Right cardiac atrium (tissue), 5 donors: ENCODE results near the gene NGB. TPM values are rescaled to one million over a fixed set of nuclear protein-coding genes. Genes with fewer than 3 reads are reported as not detected.
"Not testable (repeated sequence)": the region's sequence is repeated elsewhere in the genome, so short reads cannot be mapped to it uniquely, and the experiment has no call there.

Source experiments
- ATAC-seq, 2 donors: fragments of 200-7000 bp; cut with Tn5 transposase; one replicate each; pipeline versions ENCODE4 v1.8.0 to v1.9.1; 2020; ENCODE audit warnings: moderate library complexity in 2 of 2, mild to moderate bottlenecking in 1 of 2
- DNase-seq, 3 donors: peaks; one replicate each; pipeline ENCODE4 v3.0.0-alpha.2; 2020
- H3K27ac ChIP-seq: one replicate; pipeline ENCODE4 v1.5.1; 2013; ENCODE audit warnings: mild to moderate bottlenecking, low read length, control low read depth, moderate library complexity
- H3K27me3 ChIP-seq: one replicate; pipeline ENCODE4 v1.6.1; 2013; ENCODE audit not compliant: control insufficient read depth, insufficient read depth
- H3K4me1 ChIP-seq: one replicate; pipeline ENCODE4 v1.6.1; 2013; ENCODE audit warnings: low read length; ENCODE audit not compliant: control insufficient read depth, insufficient read depth
- H3K4me3 ChIP-seq: one replicate; pipeline ENCODE4 v1.5.1; 2013; ENCODE audit warnings: low read length, control low read depth
- H3K9me3 ChIP-seq: one replicate; pipeline ENCODE4 v1.6.1; 2013; ENCODE audit warnings: low read length; ENCODE audit not compliant: control insufficient read depth
- WGBS: extraction: QIAGEN DNeasy Blood & Tissue Kit; methylation state at CpG from one replicate; pipeline ENCODE4 v1.1.7; 2013; 5-methylcytosine and 5-hydroxymethylcytosine counted together
- intact Hi-C, 4 donors: fragments of 100-400 bp; cut with DNase I; formaldehyde crosslinking; loops; one replicate each; pipeline versions ENCODE4 v1.11.0 to v1.14.0; 2022 to 2023
- polyA plus RNA-seq: library from polyadenylated mRNA; stranded (reverse); fragments of 200-250 nt; gene quantifications from one replicate; pipeline ENCODE4 v1.2.3, GENCODE V29; 2013
- total RNA-seq, 4 donors: library from RNA; stranded (reverse); fragmentation: NEBNext Ultra II Directional; extraction: Animal tissue kit (Norgen Biotek cat#: 25700); gene quantifications; one replicate each; pipeline ENCODE4 v1.2.1, GENCODE V29; 2021
- donor health status: healthy with polysubstance abuse.
- donor health status: DM: no; HTN: yes; CAD: no.
- donor health status: DM: no; HTN: no; CAD: no.
- donor health status: DM: no; HTN: yes; CAD: no; lungs with severe emphysema.
- donor health status: DM: yes; HTN: yes; CAD: no.

The NGB gene
- total and polyA plus RNA-seq, 5 donors: not detected

DNA sequence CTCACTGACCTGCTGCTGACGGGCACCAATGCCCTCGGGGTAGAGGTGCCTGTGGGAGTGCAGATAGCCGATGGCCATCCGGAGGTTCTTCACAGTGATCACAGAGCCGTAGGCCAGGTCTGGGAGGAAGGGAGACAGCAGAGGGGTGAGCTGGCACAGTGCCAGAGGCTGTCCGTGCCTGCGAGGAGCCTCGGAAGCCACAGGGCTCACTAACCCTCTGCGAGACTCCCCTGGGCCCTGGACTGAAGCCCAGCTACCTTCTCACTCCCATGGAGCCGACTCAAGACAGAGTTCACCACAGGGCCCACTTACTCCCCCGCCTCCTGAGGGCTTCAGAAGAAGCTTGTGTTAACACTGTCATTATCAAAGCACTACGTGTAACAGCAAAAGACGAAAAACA lies 25.1 kb upstream of the NGB start:
- Histone ChIP-seq H3K4me1 (no peaks in the 10 kb centered on the region), H3K4me3 (no peak overlapping the region), H3K27ac (no peak overlapping the region), H3K9me3 (no peaks in the 10 kb centered on the region), H3K27me3 (no peaks in the 10 kb centered on the region)
- DNase-seq (no peak), ATAC-seq (no peak)
- WGBS: 66% methylated on average over 13 of the region's 13 CpGs
- intact Hi-C loops: no loop called here

DNA sequence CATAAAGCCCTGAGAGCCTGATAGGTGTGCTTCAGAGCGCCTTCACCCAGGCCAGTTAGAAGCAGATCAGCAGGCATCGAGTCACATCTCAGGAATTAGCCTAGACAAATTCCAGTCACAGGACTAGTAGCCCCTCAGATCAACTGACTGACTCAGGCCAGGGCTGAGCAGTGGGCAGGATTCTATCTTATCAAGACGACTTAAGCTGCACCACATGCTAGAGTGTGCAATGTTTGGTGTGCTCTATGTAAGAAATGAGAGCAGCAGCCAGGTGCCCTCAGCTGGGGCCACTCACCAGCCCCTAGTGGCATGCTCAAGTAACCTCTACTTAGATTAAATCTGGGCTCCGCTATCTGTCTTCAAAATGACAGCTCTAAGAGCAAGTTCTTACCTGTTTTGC lies 19.7 kb upstream of the NGB start:
- 82% methylated on average over 4 of the region's 4 CpGs for WGBS
- Histone ChIP-seq H3K4me3 (no peak overlapping the region), H3K27me3 (no peaks in the 10 kb centered on the region), H3K27ac (no peak overlapping the region), H3K4me1 (no peaks in the 10 kb centered on the region), H3K9me3 (no peaks in the 10 kb centered on the region)
- ATAC-seq (no peak), DNase-seq (no peak)
- intact Hi-C loops: no loop called here

DNA sequence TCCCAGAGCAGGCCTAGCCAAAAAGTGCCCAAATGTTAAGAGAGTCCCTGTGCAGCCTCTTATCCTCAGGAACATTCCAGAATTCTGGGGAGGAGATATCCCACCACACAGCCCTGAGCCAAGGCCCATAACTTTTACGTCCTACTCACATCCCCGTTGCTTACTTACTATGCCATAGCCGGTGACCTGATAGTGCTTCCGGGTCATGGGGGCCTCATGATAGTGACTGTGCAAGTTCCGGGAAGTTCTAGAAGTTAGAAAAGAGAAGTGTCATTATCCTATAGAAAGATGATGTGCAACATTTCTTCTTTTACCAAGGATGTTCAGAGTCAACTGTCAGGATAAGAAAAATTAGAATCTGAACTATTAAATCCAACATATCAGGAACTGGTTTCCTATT lies 15.6 kb upstream of the NGB start:
- no peak for DNase-seq
- WGBS: 87% methylated on average over 5 of the region's 5 CpGs
- no peaks in the 10 kb centered on the region for H3K4me1 ChIP-seq
- H3K27ac ChIP-seq: no peak overlapping the region
- no peaks in the 10 kb centered on the region for H3K27me3 ChIP-seq
- no peaks in the 10 kb centered on the region for H3K9me3 ChIP-seq
- no peak overlapping the region for H3K4me3 ChIP-seq
- no peak for ATAC-seq
- intact Hi-C loops: no loop called here

GRCh38 chr14:77284466-77284865 lies 13.5 kb upstream of the NGB start:
- Histone ChIP-seq H3K4me3 (no peak overlapping the region), H3K27ac (no peak overlapping the region), H3K9me3 (no peaks in the 10 kb centered on the region), H3K27me3 (no peaks in the 10 kb centered on the region), H3K4me1 (no peaks in the 10 kb centered on the region)
- ATAC-seq: no peak
- WGBS: 96% methylated on average over 5 of the region's 5 CpGs
- DNase-seq: no peak
- intact Hi-C loops: no loop called here

- Histone ChIP-seq H3K27me3 (no peaks in the 10 kb centered on the region), H3K27ac (no peak overlapping the region), H3K9me3 (no peaks in the 10 kb centered on the region), H3K4me3 (no peak overlapping the region), H3K4me1 (no peaks in the 10 kb centered on the region)
- ATAC-seq (no peak), DNase-seq (no peak)
- 87% methylated on average over 4 of the region's 4 CpGs for WGBS
- intact Hi-C loops: no loop called here
Observed at GRCh38 chr14:77284066-77284465, 13.1 kb upstream of the NGB start.

- ATAC-seq (no peak), DNase-seq (no peak)
- Histone ChIP-seq H3K27me3 (no peaks in the 10 kb centered on the region), H3K27ac (no peak overlapping the region), H3K4me1 (no peaks in the 10 kb centered on the region), H3K9me3 (no peaks in the 10 kb centered on the region), H3K4me3 (no peak overlapping the region)
- intact Hi-C loops: no loop called here
- 87% methylated on average over 6 of the region's 6 CpGs for WGBS
Observed at GRCh38 chr14:77281852-77282410, 10.9 kb upstream of the NGB start.

DNA sequence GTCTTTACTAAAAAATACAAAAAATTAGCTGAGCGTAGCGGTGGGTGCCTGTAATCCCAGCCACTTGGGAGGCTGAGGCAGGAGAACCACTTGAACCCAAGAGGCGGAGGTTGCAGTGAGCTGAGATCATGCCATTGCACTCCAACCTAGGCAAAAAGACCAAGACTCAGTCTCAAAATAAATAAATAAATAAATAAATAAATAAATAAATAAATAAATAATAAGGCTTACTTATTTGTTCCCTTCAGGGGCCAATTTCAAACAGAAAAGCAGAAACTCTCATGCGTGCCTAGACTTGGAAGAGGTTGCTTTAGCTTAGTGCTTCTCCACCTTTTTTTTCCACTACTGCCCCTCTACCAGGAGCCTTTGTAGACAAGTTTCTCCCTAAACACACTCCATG lies 9.9 kb upstream of the NGB start:
- H3K4me1 ChIP-seq, H3K9me3 ChIP-seq, H3K27ac ChIP-seq, H3K4me3 ChIP-seq, H3K27me3 ChIP-seq, DNase-seq, ATAC-seq, intact Hi-C loops: not testable (repeated sequence)
- WGBS: 99% methylated on average over 4 of the region's 4 CpGs

GRCh38 chr14:77279719-77280118 lies 8.7 kb upstream of the NGB start:
- H3K27me3 ChIP-seq: no peaks in the 10 kb centered on the region
- no peak for DNase-seq
- no peaks in the 10 kb centered on the region for H3K4me1 ChIP-seq
- H3K27ac ChIP-seq: no peak overlapping the region
- 96% methylated on average over 13 of the region's 13 CpGs for WGBS
- ATAC-seq: no peak
- intact Hi-C loops: no loop called here
- no peak overlapping the region for H3K4me3 ChIP-seq
- no peaks in the 10 kb centered on the region for H3K9me3 ChIP-seq

DNA sequence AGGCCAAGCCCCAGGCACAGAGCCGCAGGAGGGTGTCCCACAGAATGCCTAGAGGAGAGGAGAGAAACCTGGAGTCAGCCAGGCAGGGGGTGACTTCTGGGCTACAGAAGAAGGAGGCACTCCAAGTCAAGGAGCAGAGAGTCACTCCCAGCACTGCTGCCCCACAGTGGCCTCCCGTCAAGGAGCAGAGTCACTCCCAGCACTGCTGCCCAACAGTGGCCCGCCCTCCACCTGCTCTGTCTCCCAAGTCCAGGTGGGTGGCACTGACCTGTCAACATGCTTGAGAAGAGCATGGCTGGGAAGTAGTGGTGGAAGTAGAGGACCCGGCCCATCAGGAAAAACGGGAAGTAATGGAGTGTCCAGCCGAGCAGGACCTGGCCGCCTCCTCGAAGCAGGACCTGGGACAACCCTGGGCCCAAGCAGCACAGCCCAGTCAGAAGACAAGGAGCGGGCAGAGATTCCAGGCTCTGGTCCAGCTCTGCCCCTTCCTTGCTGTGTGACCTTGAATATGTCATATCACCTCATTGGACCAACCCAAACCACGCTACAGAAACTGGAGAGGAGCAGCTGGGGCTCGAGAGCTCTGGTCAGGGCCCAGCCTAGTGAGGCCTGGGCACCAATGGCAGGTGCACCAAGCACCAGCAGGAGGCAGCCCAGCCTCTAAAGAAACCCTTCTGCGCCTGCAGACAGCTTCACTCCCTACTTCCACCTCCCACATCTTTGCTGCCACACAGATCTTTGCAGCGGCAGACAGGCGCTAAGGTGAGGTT lies 7.6 kb upstream of the NGB start:
- DNase-seq: no peak
- ATAC-seq: no peak
- WGBS: 94% methylated on average over 14 of the region's 14 CpGs
- no peak overlapping the region for H3K4me3 ChIP-seq
- H3K27me3 ChIP-seq: no peaks in the 10 kb centered on the region
- no peaks in the 10 kb centered on the region for H3K9me3 ChIP-seq
- H3K4me1 ChIP-seq: no peaks in the 10 kb centered on the region
- intact Hi-C loops: no loop called here
- no peak overlapping the region for H3K27ac ChIP-seq

DNA sequence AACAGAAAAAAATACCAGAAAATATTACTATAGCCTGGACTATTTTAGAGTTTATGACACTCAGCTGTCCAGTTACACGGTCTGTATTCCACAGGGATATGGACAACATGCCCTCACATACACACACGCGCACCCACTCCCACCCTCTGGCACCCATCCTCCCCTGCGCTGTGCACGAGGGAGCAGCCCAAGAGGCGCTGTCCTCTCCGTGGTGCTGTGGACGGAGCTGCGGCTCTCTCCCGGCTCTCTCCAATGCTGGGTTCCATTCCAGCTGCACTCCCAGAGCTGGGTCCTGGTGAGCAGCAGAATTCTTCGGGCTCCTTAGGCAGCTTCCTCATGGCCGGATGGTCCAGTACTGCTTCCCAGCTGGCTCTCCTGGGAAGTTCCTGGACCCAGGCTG lies 6.0 kb upstream of the NGB start:
- ATAC-seq: no peak
- Histone ChIP-seq H3K27ac (no peak overlapping the region), H3K4me1 (no peaks in the 10 kb centered on the region), H3K27me3 (no peaks in the 10 kb centered on the region), H3K9me3 (no peaks in the 10 kb centered on the region), H3K4me3 (no peak overlapping the region)
- intact Hi-C loops: no loop called here
- 90% methylated on average over 12 of the region's 12 CpGs for WGBS
- no peak for DNase-seq

DNA sequence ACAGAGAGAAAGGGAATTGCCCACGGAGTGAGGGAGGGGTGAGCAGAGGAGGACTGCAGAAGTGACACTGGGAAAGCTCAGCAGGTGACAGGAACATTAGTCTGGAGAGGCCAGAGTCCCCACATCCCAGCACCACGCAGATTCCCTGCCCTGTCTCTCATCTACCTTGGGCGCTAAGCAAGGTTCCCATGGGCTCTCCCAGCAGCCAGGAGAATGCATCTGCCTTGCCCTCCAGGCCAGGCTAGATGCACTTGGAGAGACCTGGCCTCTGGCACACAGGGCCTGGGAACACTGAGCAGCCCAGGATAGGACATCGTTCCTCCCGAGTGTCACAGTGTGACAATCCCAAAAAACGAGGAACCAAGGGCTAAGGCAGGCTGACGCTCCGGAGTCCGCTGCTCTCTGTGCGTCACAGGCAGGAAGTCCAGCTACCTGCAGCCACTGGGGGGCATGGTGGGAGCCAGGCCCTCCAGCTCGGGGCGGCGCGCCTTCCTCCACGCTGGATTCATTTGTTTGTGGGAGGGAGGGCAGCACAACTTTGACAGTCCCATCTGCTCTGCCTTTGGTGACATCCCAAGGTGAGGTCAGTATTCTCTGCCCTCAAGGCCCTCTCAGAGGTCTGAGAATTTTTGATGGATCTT lies 5.4 kb upstream of the NGB start:
- Histone ChIP-seq H3K4me1 (no peaks in the 10 kb centered on the region), H3K27ac (no peak overlapping the region), H3K9me3 (no peaks in the 10 kb centered on the region), H3K4me3 (no peak overlapping the region), H3K27me3 (no peaks in the 10 kb centered on the region)
- intact Hi-C loops: no loop called here
- DNase-seq: no peak
- WGBS: 81% methylated on average over 15 of the region's 15 CpGs
- ATAC-seq: no peak
